MG63 (cell line): Measurements from ENCODE around the gene MPIG6B. TPM values are rescaled to one million over a fixed set of nuclear protein-coding genes. Genes with fewer than 3 reads are reported as not detected.
"Not testable (repeated sequence)": the region's sequence is repeated elsewhere in the genome, so short reads cannot be mapped to it uniquely, and the experiment has no call there.

Source experiments
- DNase-seq: peaks from one replicate; pipeline ENCODE4 v3.0.0-alpha.2; 2020
- H3K27me3 ChIP-seq: fragments of 250-450 bp; sonication (Bioruptor Pico); 2 replicates; pipeline ENCODE4 v1.5.1; 2020; ENCODE audit warnings: mild to moderate bottlenecking, moderate library complexity
- H3K36me3 ChIP-seq: fragments of 250-450 bp; sonication (Bioruptor Pico); 2 replicates; pipeline ENCODE4 v1.5.1; 2020; ENCODE audit warnings: mild to moderate bottlenecking, moderate library complexity
- H3K4me3 ChIP-seq: fragments of 250-450 bp; sonication (Bioruptor Pico); 2 replicates; pipeline ENCODE4 v1.5.1; 2020; ENCODE audit warnings: mild to moderate bottlenecking, moderate library complexity
- H3K9me3 ChIP-seq: fragments of 250-450 bp; sonication (Bioruptor Pico); 2 replicates; pipeline ENCODE4 v1.5.1; 2020; ENCODE audit warnings: mild to moderate bottlenecking, moderate library complexity
- total RNA-seq: library from RNA; depleted of rRNA; stranded (reverse); fragments of >200 nt; shearing (Covaris generic); gene quantifications from 2 replicates; pipeline ENCODE4 v1.2.3, GENCODE V29; 2014; ENCODE audit warnings: low replicate concordance

The MPIG6B gene
- total RNA-seq, 1 experiment from 2014 or later: not detected

- Histone ChIP-seq H3K4me3 (no peak overlapping the region), H3K36me3 (no peaks in the 10 kb centered on the region), H3K9me3 (no peaks in the 10 kb centered on the region), H3K27me3 (no peaks in the 10 kb centered on the region)
- DNase-seq: no peak
These were observed 30.8 kb upstream of the MPIG6B start for GRCh38 chr6:31692353-31692752.

- Histone ChIP-seq H3K36me3 (no peaks in the 10 kb centered on the region), H3K27me3 (no peaks in the 10 kb centered on the region), H3K9me3 (no peaks in the 10 kb centered on the region), H3K4me3 (no peak overlapping the region)
- no peak for DNase-seq
These were observed 30.3 kb upstream of the MPIG6B start for GRCh38 chr6:31692886-31693285.

GRCh38 chr6:31693535-31693934 is 29.6 kb upstream of the MPIG6B start:
- H3K4me3 ChIP-seq: no peak overlapping the region
- no peak for DNase-seq
- H3K9me3 ChIP-seq: no peaks in the 10 kb centered on the region
- H3K36me3 ChIP-seq: no peaks in the 10 kb centered on the region
- no peaks in the 10 kb centered on the region for H3K27me3 ChIP-seq

GRCh38 chr6:31697555-31697954 is 25.6 kb upstream of the MPIG6B start:
- peak; percentile 9 for DNase-seq
- Histone ChIP-seq H3K4me3 (no peak overlapping the region), H3K9me3 (no peaks in the 10 kb centered on the region), H3K36me3 (no peaks in the 10 kb centered on the region), H3K27me3 (no peaks in the 10 kb centered on the region)

GRCh38 chr6:31700740-31701401 is 22.3 kb upstream of the MPIG6B start:
- H3K27me3 ChIP-seq: no peaks in the 10 kb centered on the region
- H3K4me3 ChIP-seq: no peak overlapping the region
- no peaks in the 10 kb centered on the region for H3K36me3 ChIP-seq
- H3K9me3 ChIP-seq: no peaks in the 10 kb centered on the region
- no peak for DNase-seq

GRCh38 chr6:31701666-31702404 is 21.3 kb upstream of the MPIG6B start:
- Histone ChIP-seq H3K9me3 (no peaks in the 10 kb centered on the region), H3K36me3 (no peaks in the 10 kb centered on the region), H3K4me3 (peak overlapping the region; percentile 91), H3K27me3 (no peaks in the 10 kb centered on the region)
- no peak for DNase-seq

- Histone ChIP-seq H3K27me3 (no peaks in the 10 kb centered on the region), H3K9me3 (no peaks in the 10 kb centered on the region)
These were observed 20.8 kb upstream of the MPIG6B start for GRCh38 chr6:31702405-31702818.

GRCh38 chr6:31702819-31703716 is 20.1 kb upstream of the MPIG6B start, which contains the start of gene ABHD16A:
TSS of gene ABHD16A (minus strand) at chr6:31703324. CDS start at chr6:31703281, 43 bp downstream.
- Histone ChIP-seq H3K9me3 (no peaks in the 10 kb centered on the region), H3K27me3 (no peaks in the 10 kb centered on the region), H3K36me3 (no peaks in the 10 kb centered on the region), H3K4me3 (peak within 1 kb of the TSS; percentile 91)
- peak; percentile 96 for DNase-seq

More at GRCh38 chr6:31702405-31702818, 20.8 kb upstream of the MPIG6B start:
- Histone ChIP-seq H3K36me3 (no peaks in the 10 kb centered on the region), H3K4me3 (peak overlapping the region; percentile 91)
- peak; percentile 4 for DNase-seq

GRCh38 chr6:31705931-31706330 is 17.2 kb upstream of the MPIG6B start:
- Histone ChIP-seq H3K27me3 (no peaks in the 10 kb centered on the region), H3K4me3 (no peak overlapping the region), H3K36me3 (no peaks in the 10 kb centered on the region), H3K9me3 (no peaks in the 10 kb centered on the region)
- DNase-seq: no peak

GRCh38 chr6:31706599-31706998 is 16.6 kb upstream of the MPIG6B start, which contains the start of gene LY6G6F:
TSS of gene LY6G6F (plus strand) at chr6:31706866. CDS start at chr6:31706907, 41 bp downstream.
- Histone ChIP-seq H3K9me3 (no peaks in the 10 kb centered on the region), H3K36me3 (no peaks in the 10 kb centered on the region), H3K4me3 (no peak within 1 kb of the TSS), H3K27me3 (no peaks in the 10 kb centered on the region)
- no peak for DNase-seq

- no peaks in the 10 kb centered on the region for H3K36me3 ChIP-seq
- no peak overlapping the region for H3K4me3 ChIP-seq
- no peaks in the 10 kb centered on the region for H3K27me3 ChIP-seq
- DNase-seq: no peak
- no peaks in the 10 kb centered on the region for H3K9me3 ChIP-seq
These were observed 15.5 kb upstream of the MPIG6B start for GRCh38 chr6:31707701-31708100.

- Histone ChIP-seq H3K27me3 (no peaks in the 10 kb centered on the region), H3K36me3 (no peaks in the 10 kb centered on the region), H3K9me3 (no peaks in the 10 kb centered on the region), H3K4me3 (no peak overlapping the region)
- no peak for DNase-seq
These were observed 14.9 kb upstream of the MPIG6B start for GRCh38 chr6:31708224-31708623.

GRCh38 chr6:31709157-31709556 is 14.0 kb upstream of the MPIG6B start:
- H3K4me3 ChIP-seq, H3K27me3 ChIP-seq, DNase-seq, H3K9me3 ChIP-seq, H3K36me3 ChIP-seq: not testable (repeated sequence)

- Histone ChIP-seq H3K27me3 (no peaks in the 10 kb centered on the region), H3K9me3 (no peaks in the 10 kb centered on the region), H3K36me3 (no peaks in the 10 kb centered on the region), H3K4me3 (no peak overlapping the region)
- no peak for DNase-seq
These were observed 12.5 kb upstream of the MPIG6B start for GRCh38 chr6:31710523-31711219.

- no peaks in the 10 kb centered on the region for H3K27me3 ChIP-seq
- DNase-seq: no peak
- no peaks in the 10 kb centered on the region for H3K36me3 ChIP-seq
- H3K9me3 ChIP-seq: no peaks in the 10 kb centered on the region
- no peak overlapping the region for H3K4me3 ChIP-seq
These were observed 11.9 kb upstream of the MPIG6B start for GRCh38 chr6:31711233-31711632.

- no peak for DNase-seq
These were observed 10.9 kb upstream of the MPIG6B start for GRCh38 chr6:31712296-31712695.

More at GRCh38 chr6:31712296-31712695, 10.9 kb upstream of the MPIG6B start:
- H3K27me3 ChIP-seq: no peaks in the 10 kb centered on the region
- no peaks in the 10 kb centered on the region for H3K9me3 ChIP-seq
- no peaks in the 10 kb centered on the region for H3K36me3 ChIP-seq
- H3K4me3 ChIP-seq: no peak overlapping the region
